Retinal pigment epithelial cell (primary cell): Measurements from ENCODE around the gene OR51D1.
A peak's percentile ranks its signal among the peaks of the same experiment; 100 is the strongest.

Experiments used
- DNase-seq: peaks from one replicate; pipeline ENCODE4 v3.0.0-alpha.2; 2010; ENCODE audit warnings: low read depth
- H3K4me3 ChIP-seq: 2 replicates; pipeline ENCODE4 v1.5.1; 2011; ENCODE audit warnings: mild to moderate bottlenecking, low read length, control low read depth, moderate library complexity
- CTCF ChIP-seq: conservative IDR thresholded peaks from 2 replicates; pipeline ENCODE4 v1.5.1; 2011; ENCODE audit warnings: low read depth, low read length, control low read depth, inconsistent platforms

Gene OR51D1

GRCh38 chr11:4636962-4637661 lies at the start of gene OR51D1:
Gene OR51D1, plus strand, starts transcription at chr11:4637477. Its CDS starts 2,314 bp downstream, at chr11:4639791.
- DNase-seq = no peak
- H3K4me3 ChIP-seq = peak within 1 kb of the TSS; percentile 28
- peak; percentile 93 for TF ChIP-seq CTCF

GRCh38 chr11:4589017-4589416 lies 48.3 kb upstream of the OR51D1 start:
- no peak overlapping the region for H3K4me3 ChIP-seq
- no peak for DNase-seq
- TF ChIP-seq CTCF = no peak

- H3K4me3 ChIP-seq = no peak within 1 kb of the TSS
- DNase-seq = no peak
- no peak for TF ChIP-seq CTCF
Measured at GRCh38 chr11:4593739-4594138, 43.5 kb upstream of the OR51D1 start, which contains the start of gene OR52I1. Gene OR52I1, plus strand, starts transcription at chr11:4594039. Its CDS starts 0 bp downstream, at chr11:4594039.

- TF ChIP-seq CTCF = no peak
- DNase-seq = no peak
- no peak overlapping the region for H3K4me3 ChIP-seq
Measured at GRCh38 chr11:4605057-4605456, 32.2 kb upstream of the OR51D1 start.

- DNase-seq = no peak
- TF ChIP-seq CTCF = no peak
- H3K4me3 ChIP-seq = peak overlapping the region; percentile 86
Measured at GRCh38 chr11:4606231-4607015, 30.9 kb upstream of the OR51D1 start.

- DNase-seq = no peak
- no peak for TF ChIP-seq CTCF
- peak overlapping the region; percentile 86 for H3K4me3 ChIP-seq
Measured at GRCh38 chr11:4607096-4607495, 30.2 kb upstream of the OR51D1 start.
